Right atrium auricular region (tissue), 2 donors: ENCODE measurements around the gene SAMD8. TPM values are rescaled to one million over a fixed set of nuclear protein-coding genes. Genes with fewer than 3 reads are reported as not detected.
A peak's percentile ranks its signal among the peaks of the same experiment; 100 is the strongest.

ENCODE experiments used
- DNase-seq: peaks from one replicate; pipeline ENCODE4 v3.0.0-alpha.2; 2019; ENCODE audit warnings: low spot score
- H3K27ac ChIP-seq, 2 donors: fragments of 200-600 bp; sonication (generic); 1 replicate in 1 of 2; 2 replicates in 1 of 2; pipeline ENCODE4 v1.5.1; 2016 to 2019
- H3K27me3 ChIP-seq, 2 donors: fragments of 200-600 bp; sonication (generic); one replicate each; pipeline versions ENCODE4 v1.5.1 to v1.6.0; 2017 to 2019
- H3K36me3 ChIP-seq: fragments of 200-600 bp; sonication (generic); one replicate; pipeline ENCODE4 v1.5.1; 2016
- H3K4me1 ChIP-seq, 2 donors: fragments of 200-600 bp; sonication (generic); one replicate each; pipeline versions ENCODE4 v1.5.1 to v1.6.0; 2017 to 2019
- H3K4me3 ChIP-seq, 2 donors: fragments of 200-600 bp; sonication (generic); 1 replicate in 1 of 2; 2 replicates in 1 of 2; pipeline ENCODE4 v1.5.1; 2017 to 2019; ENCODE audit warnings: mild to moderate bottlenecking in 1 of 2, moderate library complexity in 1 of 2
- H3K9me3 ChIP-seq, 2 donors: fragments of 200-600 bp; sonication (generic); one replicate each; pipeline ENCODE4 v1.5.1; 2019
- CTCF ChIP-seq, 2 donors: fragments of 200-600 bp; sonication (generic); IDR thresholded peaks; one replicate each; pipeline ENCODE4 v1.5.1; 2019; ENCODE audit warnings: antibody characterized with exemption in 2 of 2
- total RNA-seq, 2 donors: library from RNA; depleted of rRNA; stranded (reverse); fragments of >200 nt; gene quantifications; one replicate each; pipeline ENCODE4 v1.1.0, GENCODE V29; 2016

Gene SAMD8
- total RNA-seq, 2 donors from 2014 or later: 24.7 to 26.3 TPM

GRCh38 chr10:75097666-75098285 lies 13.7 kb upstream of the SAMD8 start:
- Histone ChIP-seq H3K27me3 (no peaks in the 10 kb centered on the region), H3K36me3 (no peaks in the 10 kb centered on the region), H3K9me3 (no peaks in the 10 kb centered on the region), H3K27ac (no peak overlapping the region), H3K4me1 (peaks cover 0 to 18% of the 10 kb centered on the region in 2 donors), H3K4me3 (no peak overlapping the region)
- peak in 1 of 2 donors; percentile 33 for TF ChIP-seq CTCF (IDR thresholded peaks at IDR 0.05)
- no peak for DNase-seq

GRCh38 chr10:75098902-75099673 lies 12.4 kb upstream of the SAMD8 start:
- Histone ChIP-seq H3K36me3 (no peaks in the 10 kb centered on the region), H3K4me1 (peaks cover 0 to 18% of the 10 kb centered on the region in 2 donors), H3K27ac (no peak overlapping the region), H3K9me3 (no peaks in the 10 kb centered on the region), H3K27me3 (no peaks in the 10 kb centered on the region), H3K4me3 (no peak overlapping the region)
- DNase-seq: no peak
- no peak for TF ChIP-seq CTCF (IDR thresholded peaks at IDR 0.05)

- peak; percentile 94 to 99 for TF ChIP-seq CTCF (IDR thresholded peaks at IDR 0.05)
- Histone ChIP-seq H3K27ac (peak overlapping the region in 1 of 2 donors; percentile 11), H3K4me3 (no peak overlapping the region), H3K9me3 (no peaks in the 10 kb centered on the region), H3K4me1 (peaks cover 0 to 18% of the 10 kb centered on the region in 2 donors), H3K27me3 (no peaks in the 10 kb centered on the region), H3K36me3 (no peaks in the 10 kb centered on the region)
- peak; percentile 75 for DNase-seq
Measured at GRCh38 chr10:75099952-75100763, 11.3 kb upstream of the SAMD8 start.

- H3K27me3 ChIP-seq: no peaks in the 10 kb centered on the region
- H3K9me3 ChIP-seq: no peaks in the 10 kb centered on the region
- peaks cover 0 to 18% of the 10 kb centered on the region in 2 donors for H3K4me1 ChIP-seq
- no peaks in the 10 kb centered on the region for H3K36me3 ChIP-seq
- H3K27ac ChIP-seq: peak overlapping the region in 1 of 2 donors; percentile 11
- DNase-seq: no peak
- no peak overlapping the region for H3K4me3 ChIP-seq
- no peak for TF ChIP-seq CTCF (IDR thresholded peaks at IDR 0.05)
Measured at GRCh38 chr10:75100764-75101291, 10.6 kb upstream of the SAMD8 start.

- Histone ChIP-seq H3K4me3 (no peak overlapping the region), H3K27me3 (no peaks in the 10 kb centered on the region), H3K36me3 (no peaks in the 10 kb centered on the region), H3K9me3 (no peaks in the 10 kb centered on the region), H3K27ac (peak overlapping the region; percentile 53 to 67), H3K4me1 (peaks cover 0 to 18% of the 10 kb centered on the region in 2 donors)
- no peak for DNase-seq
- TF ChIP-seq CTCF (IDR thresholded peaks at IDR 0.05): no peak
Measured at GRCh38 chr10:75101416-75102251, 9.8 kb upstream of the SAMD8 start.
